Right lobe of liver (tissue), 6 donors: ENCODE data around the gene NPLOC4. TPM values are rescaled to one million over a fixed set of nuclear protein-coding genes. Genes with fewer than 3 reads are reported as not detected.
A peak's percentile ranks its signal among the peaks of the same experiment; 100 is the strongest.

Source experiments
- ATAC-seq, 4 donors: fragments of 200-7000 bp; cut with Tn5 transposase; one replicate each; pipeline ENCODE4 v1.9.1; 2020; ENCODE audit warnings: mild to moderate bottlenecking in 4 of 4, moderate library complexity in 4 of 4
- DNase-seq, 3 donors: peaks; one replicate each; pipeline ENCODE4 v3.0.0-alpha.2; 2020
- H3K27ac ChIP-seq, 3 donors: fragments of 200-600 bp; one replicate each; pipeline ENCODE4 v1.8.0; 2022
- H3K27me3 ChIP-seq, 2 donors: fragments of 200-600 bp; one replicate each; pipeline ENCODE4 v1.8.0; 2022
- H3K36me3 ChIP-seq, 4 donors: fragments of 200-600 bp; sonication (generic) in 1 of 4; one replicate each; pipeline versions ENCODE4 v1.5.1 to v1.8.0; 2017 to 2022; ENCODE audit warnings: control low read depth in 1 of 4
- H3K4me1 ChIP-seq, 4 donors: fragments of 200-600 bp; sonication (generic) in 1 of 4; one replicate each; pipeline versions ENCODE4 v1.5.1 to v1.8.0; 2017 to 2022; ENCODE audit warnings: control low read depth in 1 of 4
- H3K4me3 ChIP-seq, 3 donors: fragments of 200-600 bp; one replicate each; pipeline ENCODE4 v1.8.0; 2022
- H3K9me3 ChIP-seq, 4 donors: fragments of 200-600 bp; sonication (generic) in 1 of 4; one replicate each; pipeline versions ENCODE4 v1.5.1 to v1.8.0; 2017 to 2022; ENCODE audit warnings: control low read depth in 1 of 4
- POLR2A ChIP-seq: fragments of 450-650 bp; IDR thresholded peaks from one replicate; pipeline ENCODE4 v1.6.1; 2017; ENCODE audit warnings: antibody characterized with exemption, mild to moderate bottlenecking
- WGBS: methylation state at CpG from one replicate; pipeline ENCODE4 v1.1.6; 2018; ENCODE audit warnings: low coverage, low lambda C conversion rate; ENCODE audit not compliant: insufficient coverage; ENCODE audit errors: missing lambda C conversion rate; 5-methylcytosine and 5-hydroxymethylcytosine counted together
- intact Hi-C, 2 donors: fragments of 100-400 bp; cut with DNase I; formaldehyde crosslinking; loops; one replicate each; pipeline versions ENCODE4 v1.11.2 to v1.14.1; 2022
- total RNA-seq, 6 experiments: library from RNA; depleted of rRNA in 2 of 6; stranded (reverse); fragments of >200 nt in 2 of 6; fragmentation: NEBNext Ultra II Directional in 3 of 6; extraction: Animal tissue kit (Norgen Biotek cat#: 25700) in 3 of 6; gene quantifications; one replicate each; pipeline versions ENCODE4 v1.1.0 to v1.2.4, GENCODE V29; 2016 to 2023
- TF ChIP-seq, protein P1 (sequence below), 4 donors: fragments of 200-600 bp in 3 of 4; fragments of 450-650 bp in 1 of 4; IDR thresholded peaks; one replicate each; pipeline versions ENCODE4 v1.5.1 to v1.8.0; 2016 to 2022; ENCODE audit warnings: antibody characterized with exemption in 4 of 4, mild to moderate bottlenecking in 2 of 4
- donor health status: DM: no; HTN: yes; CAD: no.
- donor health status: DM: no; HTN: no; CAD: no.
- donor health status: DM: no; HTN: no; CAD: no.
- donor health status: DM: no; HTN: yes; CAD: no.
- donor health status: DM: no; HTN: yes; CAD: no.

Gene NPLOC4
- total RNA-seq, 6 experiments from 2014 or later: 46.5 to 63.2 (median 55.8) TPM

DNA sequence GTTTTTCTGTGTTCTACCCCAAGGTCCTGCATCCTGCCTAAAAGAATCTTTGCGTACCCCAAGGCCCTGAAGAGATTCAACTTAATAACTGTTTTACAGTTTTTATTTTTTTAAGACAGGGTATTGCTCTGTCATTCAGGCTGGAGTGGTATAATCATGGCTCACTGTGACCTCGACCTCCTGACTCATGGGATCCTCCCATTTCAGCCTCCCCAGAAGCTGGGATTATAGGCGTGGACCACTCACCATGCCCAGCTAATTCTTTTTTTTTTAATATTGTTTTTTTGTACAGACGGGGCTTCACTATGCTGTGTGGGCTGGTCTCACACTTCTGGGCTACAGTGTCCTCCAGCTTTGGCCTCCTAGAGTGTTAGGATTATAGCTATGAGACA, 75.4 kb downstream of the NPLOC4 start:
- DNase-seq (no peak), ATAC-seq (no peak)
- 83% methylated on average over 4 of the region's 4 CpGs for WGBS
- Histone ChIP-seq H3K27ac (no peak overlapping the region), H3K9me3 (no peaks in the 10 kb centered on the region), H3K27me3 (no peaks in the 10 kb centered on the region), H3K4me3 (no peak overlapping the region), H3K4me1 (peaks cover 0 to 4% (median 2%) of the 10 kb centered on the region in 4 donors), H3K36me3 (peaks cover 0 to 74% (median 38%) of the 10 kb centered on the region in 4 donors)
- no peak for TF ChIP-seq POLR2A
- TF ChIP-seq, protein P1, sequence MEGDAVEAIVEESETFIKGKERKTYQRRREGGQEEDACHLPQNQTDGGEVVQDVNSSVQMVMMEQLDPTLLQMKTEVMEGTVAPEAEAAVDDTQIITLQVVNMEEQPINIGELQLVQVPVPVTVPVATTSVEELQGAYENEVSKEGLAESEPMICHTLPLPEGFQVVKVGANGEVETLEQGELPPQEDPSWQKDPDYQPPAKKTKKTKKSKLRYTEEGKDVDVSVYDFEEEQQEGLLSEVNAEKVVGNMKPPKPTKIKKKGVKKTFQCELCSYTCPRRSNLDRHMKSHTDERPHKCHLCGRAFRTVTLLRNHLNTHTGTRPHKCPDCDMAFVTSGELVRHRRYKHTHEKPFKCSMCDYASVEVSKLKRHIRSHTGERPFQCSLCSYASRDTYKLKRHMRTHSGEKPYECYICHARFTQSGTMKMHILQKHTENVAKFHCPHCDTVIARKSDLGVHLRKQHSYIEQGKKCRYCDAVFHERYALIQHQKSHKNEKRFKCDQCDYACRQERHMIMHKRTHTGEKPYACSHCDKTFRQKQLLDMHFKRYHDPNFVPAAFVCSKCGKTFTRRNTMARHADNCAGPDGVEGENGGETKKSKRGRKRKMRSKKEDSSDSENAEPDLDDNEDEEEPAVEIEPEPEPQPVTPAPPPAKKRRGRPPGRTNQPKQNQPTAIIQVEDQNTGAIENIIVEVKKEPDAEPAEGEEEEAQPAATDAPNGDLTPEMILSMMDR (IDR thresholded peaks at IDR 0.05): no peak
- intact Hi-C loops: no loop called here

DNA sequence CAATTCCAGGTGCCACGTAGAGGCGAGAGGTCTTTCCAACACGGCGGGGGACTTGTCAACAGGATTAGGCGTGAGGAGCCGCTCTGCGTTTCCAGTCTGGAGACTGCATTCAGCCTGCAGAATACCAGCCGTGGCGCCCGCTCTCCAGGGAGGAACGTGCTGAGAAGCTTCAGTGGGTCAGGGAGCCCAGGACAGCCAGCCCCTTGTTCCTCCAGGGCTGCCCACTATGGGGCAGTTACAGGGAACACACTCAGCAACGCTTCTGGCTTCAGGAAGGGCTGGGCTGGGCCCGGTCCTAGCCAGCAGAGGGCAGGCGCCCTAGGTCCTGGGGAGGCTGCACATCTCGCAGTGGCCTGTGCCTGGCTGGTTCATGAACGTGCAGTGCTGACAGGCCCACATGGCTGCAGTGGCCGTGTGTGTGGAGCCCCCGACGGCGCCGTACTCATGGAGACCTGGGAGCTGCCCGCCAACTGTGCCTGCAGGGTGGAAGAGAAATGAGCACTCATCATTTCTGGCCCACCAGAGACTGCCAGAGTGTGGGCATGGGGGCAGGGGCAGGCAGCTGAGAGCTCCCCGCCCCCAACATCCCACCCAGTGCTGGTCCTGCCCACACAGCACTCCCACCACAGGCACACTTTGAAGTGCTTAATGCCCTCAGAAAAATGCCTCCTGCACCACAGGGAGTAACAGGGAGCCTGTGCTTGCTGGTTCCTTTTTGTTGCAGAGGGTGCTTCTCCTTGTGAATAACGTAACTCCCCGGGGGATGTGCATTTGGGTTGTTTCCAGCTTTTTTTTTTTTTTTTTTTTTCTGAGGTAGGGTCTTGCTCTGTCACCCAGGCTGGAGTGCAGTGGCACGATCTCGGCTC, 77.7 kb downstream of the NPLOC4 start:
- peak in 3 of 4 donors; percentile 21 to 37 (median 36) for ATAC-seq
- no peaks in the 10 kb centered on the region for H3K4me1 ChIP-seq
- 70% methylated on average over 6 of the region's 27 CpGs for WGBS
- no peak for TF ChIP-seq POLR2A
- TF ChIP-seq, protein P1 (IDR thresholded peaks at IDR 0.05): peak in 1 of 4 donors; percentile 16
- no peak for DNase-seq
- H3K27me3 ChIP-seq: no peaks in the 10 kb centered on the region
- no peak overlapping the region for H3K27ac ChIP-seq
- intact Hi-C loops: no loop called here
- H3K9me3 ChIP-seq: no peaks in the 10 kb centered on the region
- H3K4me3 ChIP-seq: no peak overlapping the region
- H3K36me3 ChIP-seq: peaks cover 0 to 51% (median 24%) of the 10 kb centered on the region in 4 donors

DNA sequence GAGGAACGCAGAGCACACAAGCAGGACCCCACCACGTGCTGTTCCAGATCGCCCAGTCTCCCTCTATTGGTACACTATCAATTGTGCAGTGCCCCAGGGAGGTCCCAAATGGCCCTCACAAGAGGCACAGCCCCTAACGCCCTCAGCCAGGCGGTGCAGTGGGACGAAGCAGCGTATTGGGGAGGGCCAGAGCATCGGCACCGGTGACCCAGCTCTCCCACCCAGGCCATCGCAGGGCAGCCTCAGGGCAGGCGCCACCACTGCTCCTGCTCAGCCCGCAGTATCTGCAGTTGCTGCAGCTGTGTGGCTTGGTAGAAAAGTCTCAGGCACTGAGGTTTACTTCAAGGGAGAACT, 78.8 kb downstream of the NPLOC4 start:
- Histone ChIP-seq H3K36me3 (peaks cover 0 to 43% (median 20%) of the 10 kb centered on the region in 4 donors), H3K9me3 (no peaks in the 10 kb centered on the region), H3K27ac (no peak overlapping the region), H3K4me1 (peaks cover 0 to 9% (median 3%) of the 10 kb centered on the region in 4 donors), H3K27me3 (no peaks in the 10 kb centered on the region), H3K4me3 (no peak overlapping the region)
- intact Hi-C loops: no loop called here
- WGBS: no CpG with 5 or more reads among the region's 12 CpGs
- DNase-seq: no peak
- peak in 1 of 4 donors; percentile 6 for ATAC-seq
- TF ChIP-seq POLR2A: no peak
- TF ChIP-seq, protein P1 (IDR thresholded peaks at IDR 0.05): no peak

DNA sequence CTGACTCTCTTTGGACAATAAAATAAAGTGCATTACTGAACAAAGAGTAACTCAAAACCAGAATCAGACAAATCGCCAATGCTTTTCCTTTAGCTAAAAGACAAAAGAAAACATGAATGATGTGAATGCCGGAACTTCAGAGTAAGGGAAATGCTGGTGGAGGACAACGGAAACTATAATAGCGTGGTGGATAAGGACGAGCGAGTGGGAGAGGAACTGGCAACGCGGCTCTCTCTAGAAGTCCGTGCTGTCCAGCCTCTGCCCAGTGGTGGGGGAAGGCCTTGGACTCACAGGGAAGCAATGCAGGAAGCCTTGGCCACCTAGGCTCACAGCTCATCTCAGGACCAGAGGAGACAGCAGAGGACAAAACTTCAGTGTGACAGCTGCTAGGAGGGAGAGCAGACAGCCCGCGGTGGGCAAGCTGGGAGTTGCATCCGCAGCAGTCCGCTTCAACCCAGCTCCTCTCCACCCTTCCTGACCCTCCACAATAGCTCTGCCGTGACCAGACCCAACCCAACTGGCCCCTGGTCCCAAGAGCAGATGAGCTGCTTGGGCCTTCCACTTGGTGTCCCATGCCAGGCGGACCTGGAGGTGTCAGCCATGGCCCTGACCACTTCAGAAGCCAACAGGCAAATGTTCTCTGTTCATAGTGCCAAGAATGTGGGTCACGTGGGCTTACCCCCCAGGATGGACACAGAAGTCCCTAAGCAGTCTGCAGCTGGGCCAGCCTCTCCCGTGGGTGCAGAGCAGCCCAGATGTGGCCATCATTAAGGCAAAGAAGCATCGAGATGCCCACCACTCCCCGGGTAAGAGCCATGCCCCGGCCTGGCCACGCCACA, 79.4 kb downstream of the NPLOC4 start:
- H3K36me3 ChIP-seq: peaks cover 0 to 37% (median 20%) of the 10 kb centered on the region in 4 donors
- ATAC-seq: no peak
- H3K4me3 ChIP-seq: no peak overlapping the region
- WGBS: 89% methylated on average over 7 of the region's 21 CpGs
- H3K4me1 ChIP-seq: peaks cover 0 to 11% (median 4%) of the 10 kb centered on the region in 4 donors
- no peak for DNase-seq
- H3K9me3 ChIP-seq: no peaks in the 10 kb centered on the region
- H3K27me3 ChIP-seq: no peaks in the 10 kb centered on the region
- TF ChIP-seq, protein P1 (IDR thresholded peaks at IDR 0.05): no peak
- no peak for TF ChIP-seq POLR2A
- no peak overlapping the region for H3K27ac ChIP-seq
- intact Hi-C loops: no loop called here
